ENCODE results near the gene HSPA14. TPM values are rescaled to one million over a fixed set of nuclear protein-coding genes. Genes with fewer than 3 reads are reported as not detected.

HSPA14 gene
- total RNA-seq, 1 experiment from 2014 or later, result 30.1 TPM

- Mint-ChIP-seq H3K4me1 (peaks cover 18% of the 10 kb centered on the region), H3K9me3 (no peaks in the 10 kb centered on the region), H3K4me3 (no peak overlapping the region), H3K27me3 (ENCODE audit: low read depth) (no peaks in the 10 kb centered on the region), H3K36me3 (no peaks in the 10 kb centered on the region), H3K27ac (no peak overlapping the region)
- ChIA-PET CTCF (no interaction called here), POLR2A (no interaction called here)
- DNase-seq (ENCODE audit: low spot score) (no peak), ATAC-seq (no peak)
- TF ChIP-seq E2F1 (CRISPR knock-in tag; IDR thresholded peaks at IDR 0.05) (no peak), NFE2L1 (CRISPR knock-in tag; IDR thresholded peaks at IDR 0.05) (no peak), ZNF263 (CRISPR knock-in tag; IDR thresholded peaks at IDR 0.05; ENCODE audit: low read depth) (no peak), OVOL2 (CRISPR knock-in tag; IDR thresholded peaks at IDR 0.05; ENCODE audit: borderline replicate concordance) (no peak), GABPB1 (CRISPR knock-in tag; IDR thresholded peaks at IDR 0.05) (no peak)
Measured at GRCh38 chr10:14833106-14833505, 5.0 kb upstream of the HSPA14 start.

- TF ChIP-seq ZNF317 (CRISPR knock-in tag; IDR thresholded peaks at IDR 0.05; ENCODE audit: borderline replicate concordance, low read depth), result no peak
- no peak for TF ChIP-seq CDX4 (CRISPR knock-in tag; IDR thresholded peaks at IDR 0.05; ENCODE audit: borderline replicate concordance)
- no peak for TF ChIP-seq GTF2I (CRISPR knock-in tag; conservative IDR thresholded peaks at IDR 0.05)
- no peak for TF ChIP-seq USF2 (CRISPR knock-in tag; IDR thresholded peaks at IDR 0.05)
- TF ChIP-seq PRDM15 (CRISPR knock-in tag; IDR thresholded peaks at IDR 0.05), result no peak
- no peak for TF ChIP-seq TCF7 (CRISPR knock-in tag; IDR thresholded peaks at IDR 0.05; ENCODE audit: low read depth)
- TF ChIP-seq ESRRA (CRISPR knock-in tag; IDR thresholded peaks at IDR 0.05; ENCODE audit: borderline replicate concordance), result no peak
- no peak for TF ChIP-seq ZNF512 (CRISPR knock-in tag; IDR thresholded peaks at IDR 0.05; ENCODE audit: borderline replicate concordance)
- no peak for TF ChIP-seq SMAD4 (CRISPR knock-in tag; IDR thresholded peaks at IDR 0.05)
- H3K27me3 Mint-ChIP-seq (ENCODE audit: low read depth), result no peaks in the 10 kb centered on the region
- CTCF ChIA-PET, result interaction anchor here (1.4 kb wide), 1 partner anchor 13 kb away, joined by 4 read pairs; no protein-coding TSS in a partner anchor
- POLR2A ChIA-PET, result no interaction called here
- DNase-seq (ENCODE audit: low spot score), result no peak
- no peak for ATAC-seq
- no peaks in the 10 kb centered on the region for H3K9me3 Mint-ChIP-seq
- H3K27ac Mint-ChIP-seq, result no peak overlapping the region
- H3K36me3 Mint-ChIP-seq, result peaks cover 14% of the 10 kb centered on the region
- H3K4me3 Mint-ChIP-seq, result no peak overlapping the region
- H3K4me1 Mint-ChIP-seq, result peaks cover 24% of the 10 kb centered on the region
Measured at GRCh38 chr10:14836208-14836607, 1.9 kb upstream of the HSPA14 start.

Measured in WTC11 (cell line).